SU-DHL-6 (cell line): ENCODE measurements around the gene PSORS1C1.

ENCODE experiments used
- H2AFZ ChIP-seq: fragments of 200-600 bp; sonication (generic); 2 replicates; pipeline ENCODE4 v1.6.1; 2014; ENCODE audit warnings: low read depth, mild to moderate bottlenecking, moderate library complexity, mixed read lengths, antibody characterized with exemption, low read length; ENCODE audit not compliant: severe bottlenecking
- H3F3A ChIP-seq: fragments of 200-600 bp; shearing (Covaris generic); 2 replicates; pipeline ENCODE4 v1.6.0; 2016; ENCODE audit warnings: antibody characterized with exemption, mild to moderate bottlenecking; ENCODE audit not compliant: insufficient read depth
- H3K27ac ChIP-seq: fragments of 200-600 bp; sonication (generic); 2 replicates; pipeline ENCODE4 v1.5.1; 2016; ENCODE audit warnings: low read depth, mild to moderate bottlenecking, low read length, moderate library complexity, mixed read lengths
- H3K27me3 ChIP-seq: fragments of 200-600 bp; sonication (generic), shearing (Covaris generic); 2 replicates; pipeline ENCODE4 v1.6.0; 2014; ENCODE audit warnings: mild to moderate bottlenecking, low read length
- H3K36me3 ChIP-seq: fragments of 200-600 bp; sonication (generic); 2 replicates; pipeline ENCODE4 v1.6.1; 2014; ENCODE audit warnings: mild to moderate bottlenecking, low read length, mixed read lengths
- H3K4me2 ChIP-seq: fragments of 300-600, 200-600 bp; shearing (Covaris generic), sonication (generic); 2 replicates; pipeline ENCODE4 v1.6.0; 2014; ENCODE audit warnings: low read length, low read depth, mild to moderate bottlenecking; ENCODE audit not compliant: poor library complexity, severe bottlenecking
- H3K4me3 ChIP-seq: fragments of 200-600 bp; sonication (generic); 2 replicates; pipeline ENCODE4 v1.5.1; 2014; ENCODE audit warnings: antibody characterized with exemption, low read length, mild to moderate bottlenecking, mixed read lengths; ENCODE audit not compliant: insufficient read depth, poor library complexity, severe bottlenecking
- H3K79me2 ChIP-seq: fragments of 200-600 bp; sonication (generic); 2 replicates; pipeline ENCODE4 v1.6.1; 2014; ENCODE audit warnings: mild to moderate bottlenecking, low read length, moderate library complexity; ENCODE audit not compliant: insufficient read depth
- H3K9ac ChIP-seq: fragments of 200-600 bp; sonication (generic); 2 replicates; pipeline ENCODE4 v1.7.0; 2014; ENCODE audit warnings: mild to moderate bottlenecking, low read length
- H3K9me2 ChIP-seq: fragments of 200-600 bp; sonication (generic); replicated peaks from 2 replicates; pipeline ENCODE4 v1.6.1; 2014; ENCODE audit warnings: low read length; ENCODE audit not compliant: insufficient read depth
- H3K9me3 ChIP-seq: fragments of 200-600 bp; sonication (generic); 2 replicates; pipeline ENCODE4 v1.6.1; 2014; ENCODE audit warnings: low read length, mixed read lengths; ENCODE audit not compliant: insufficient read depth
- H4K20me1 ChIP-seq: fragments of 200-600 bp; sonication (generic); 2 replicates; pipeline ENCODE4 v1.6.1; 2014; ENCODE audit warnings: low read depth, mild to moderate bottlenecking, antibody characterized with exemption, low read length, moderate library complexity, mixed read lengths
- EZH2phosphoT487 ChIP-seq: fragments of 200-600 bp; sonication (generic), shearing (Covaris generic); conservative IDR thresholded peaks from 2 replicates; pipeline ENCODE4 v1.6.1; 2018; ENCODE audit warnings: mild to moderate bottlenecking, antibody characterized with exemption, low read length, moderate library complexity, mixed read lengths
- TF ChIP-seq, protein P1 (sequence below): fragments of 200-600 bp; sonication (generic); IDR thresholded peaks from one replicate; pipeline ENCODE4 v1.5.1; 2017; ENCODE audit warnings: antibody characterized with exemption, mild to moderate bottlenecking, low read length, moderate library complexity; ENCODE audit not compliant: insufficient read depth, poor library complexity, severe bottlenecking

PSORS1C1 gene

DNA sequence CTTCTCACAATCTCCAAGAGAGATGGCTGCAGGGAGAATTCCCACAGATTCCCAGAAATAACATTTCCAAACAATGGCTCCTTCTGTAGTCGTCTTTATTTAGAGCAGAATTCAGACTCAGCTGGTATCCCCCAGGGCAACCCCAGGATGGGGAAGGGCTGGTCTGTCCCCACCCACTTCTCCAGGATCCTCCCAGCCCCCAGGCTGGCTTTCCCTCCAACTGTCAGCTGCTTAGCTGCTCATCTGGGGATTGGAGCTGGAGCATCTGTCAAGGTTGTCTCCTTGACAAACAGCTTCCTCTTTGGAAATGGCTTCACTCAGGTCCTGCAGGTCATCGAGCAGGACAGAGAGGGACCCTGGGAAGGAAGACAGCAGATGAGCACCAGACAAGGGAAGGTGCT lies 27.8 kb downstream of the PSORS1C1 start:
- Histone ChIP-seq H3K4me3 (no peak overlapping the region), H4K20me1 (no peaks in the 10 kb centered on the region), H3K36me3 (no peaks in the 10 kb centered on the region), H3K9ac (no peak overlapping the region), H3K27me3 (no peaks in the 10 kb centered on the region), H3F3A (no peaks in the 10 kb centered on the region), H3K27ac (no peak overlapping the region), H2AFZ (no peak overlapping the region), H3K9me2 (no peaks in the 10 kb centered on the region), H3K9me3 (no peaks in the 10 kb centered on the region), H3K79me2 (no peaks in the 10 kb centered on the region), H3K4me2 (no peak overlapping the region)
- TF ChIP-seq EZH2phosphoT487: no peak
- TF ChIP-seq, protein P1, sequence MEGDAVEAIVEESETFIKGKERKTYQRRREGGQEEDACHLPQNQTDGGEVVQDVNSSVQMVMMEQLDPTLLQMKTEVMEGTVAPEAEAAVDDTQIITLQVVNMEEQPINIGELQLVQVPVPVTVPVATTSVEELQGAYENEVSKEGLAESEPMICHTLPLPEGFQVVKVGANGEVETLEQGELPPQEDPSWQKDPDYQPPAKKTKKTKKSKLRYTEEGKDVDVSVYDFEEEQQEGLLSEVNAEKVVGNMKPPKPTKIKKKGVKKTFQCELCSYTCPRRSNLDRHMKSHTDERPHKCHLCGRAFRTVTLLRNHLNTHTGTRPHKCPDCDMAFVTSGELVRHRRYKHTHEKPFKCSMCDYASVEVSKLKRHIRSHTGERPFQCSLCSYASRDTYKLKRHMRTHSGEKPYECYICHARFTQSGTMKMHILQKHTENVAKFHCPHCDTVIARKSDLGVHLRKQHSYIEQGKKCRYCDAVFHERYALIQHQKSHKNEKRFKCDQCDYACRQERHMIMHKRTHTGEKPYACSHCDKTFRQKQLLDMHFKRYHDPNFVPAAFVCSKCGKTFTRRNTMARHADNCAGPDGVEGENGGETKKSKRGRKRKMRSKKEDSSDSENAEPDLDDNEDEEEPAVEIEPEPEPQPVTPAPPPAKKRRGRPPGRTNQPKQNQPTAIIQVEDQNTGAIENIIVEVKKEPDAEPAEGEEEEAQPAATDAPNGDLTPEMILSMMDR: no peak

DNA sequence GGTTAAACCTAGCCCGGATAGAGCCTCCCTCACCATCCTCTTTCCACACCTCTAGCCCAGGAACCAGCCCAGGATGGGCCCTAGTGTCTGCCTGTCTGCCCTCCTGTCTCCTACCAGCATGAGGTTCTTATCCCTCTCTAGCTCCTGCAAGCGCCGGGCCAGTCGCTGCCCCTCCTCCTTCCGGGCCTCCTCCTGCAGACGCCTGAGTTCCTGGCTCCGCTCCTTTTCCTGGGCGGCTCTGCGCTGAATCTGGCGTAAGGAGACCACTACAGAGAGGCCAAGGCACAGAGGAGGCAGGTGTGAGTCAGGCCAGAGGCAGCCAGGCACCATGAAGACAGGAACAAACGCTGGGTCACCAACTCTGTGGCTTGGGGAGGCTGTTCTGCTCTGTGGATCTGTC lies 28.5 kb downstream of the PSORS1C1 start:
- H3F3A ChIP-seq: no peaks in the 10 kb centered on the region
- H4K20me1 ChIP-seq: no peaks in the 10 kb centered on the region
- no peaks in the 10 kb centered on the region for H3K9me3 ChIP-seq
- no peaks in the 10 kb centered on the region for H3K79me2 ChIP-seq
- TF ChIP-seq, protein P1: no peak
- no peak for TF ChIP-seq EZH2phosphoT487
- H2AFZ ChIP-seq: no peak overlapping the region
- H3K27ac ChIP-seq: no peak overlapping the region
- H3K4me3 ChIP-seq: no peak overlapping the region
- no peaks in the 10 kb centered on the region for H3K9me2 ChIP-seq
- H3K36me3 ChIP-seq: no peaks in the 10 kb centered on the region
- H3K27me3 ChIP-seq: no peaks in the 10 kb centered on the region
- no peak overlapping the region for H3K4me2 ChIP-seq
- H3K9ac ChIP-seq: no peak overlapping the region

DNA sequence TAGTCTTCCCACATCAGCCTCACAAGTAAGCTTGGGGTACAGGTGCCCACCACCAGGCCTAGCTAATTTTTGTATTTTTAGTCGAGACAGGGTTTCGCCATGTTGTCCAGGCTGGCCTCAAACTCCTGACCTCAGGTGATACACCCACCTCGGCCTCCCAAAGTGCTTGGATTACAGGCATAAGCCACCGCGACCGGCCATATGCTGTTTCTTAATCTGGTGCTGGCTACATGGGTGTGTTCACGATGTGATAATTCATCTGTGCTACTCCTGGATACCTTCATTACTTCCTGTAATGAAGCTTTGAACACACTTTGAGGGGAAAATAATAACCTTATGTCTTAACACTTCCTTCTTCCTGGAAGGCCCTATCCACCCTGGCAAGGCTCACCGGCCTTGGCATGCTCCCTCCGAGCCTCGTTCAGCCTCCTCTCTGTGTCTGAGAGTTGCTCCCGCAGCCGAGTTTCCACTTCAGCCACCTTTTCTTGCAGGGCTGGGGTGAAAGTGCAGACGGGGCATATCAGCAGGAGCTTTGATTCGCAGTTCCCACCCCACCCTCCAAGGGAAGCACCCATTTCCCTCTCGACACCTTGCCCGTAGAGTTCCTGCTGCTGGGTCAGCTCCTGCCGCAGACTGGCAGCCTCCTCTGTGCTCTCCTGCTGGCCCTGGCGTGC lies 29.8 kb downstream of the PSORS1C1 start:
- Histone ChIP-seq H2AFZ (no peak overlapping the region), H3K9me3 (no peaks in the 10 kb centered on the region), H3K4me3 (no peak overlapping the region), H3F3A (no peaks in the 10 kb centered on the region), H3K36me3 (no peaks in the 10 kb centered on the region), H3K27ac (no peak overlapping the region), H3K27me3 (no peaks in the 10 kb centered on the region), H3K79me2 (no peaks in the 10 kb centered on the region), H3K4me2 (no peak overlapping the region), H4K20me1 (no peaks in the 10 kb centered on the region), H3K9me2 (no peaks in the 10 kb centered on the region), H3K9ac (no peak overlapping the region)
- TF ChIP-seq EZH2phosphoT487: no peak
- TF ChIP-seq, protein P1: no peak
